A549 (cell line): ENCODE measurements around the gene RADIL. TPM values are rescaled to one million over a fixed set of nuclear protein-coding genes. Genes with fewer than 3 reads are reported as not detected.
"Not testable (repeated sequence)": the region's sequence is repeated elsewhere in the genome, so short reads cannot be mapped to it uniquely, and the experiment has no call there.

Experiments used
- ATAC-seq, 2 experiments: fragments of 200-7000 bp in 1 of 2; fragments of >200 bp in 1 of 2; cut with Nextera tagmentation in 1 of 2; cut with Tn5 transposase in 1 of 2; 3 replicates each; pipeline versions ENCODE4 v1.8.0 to v1.9.1; 2018 to 2020; ENCODE audit warnings: mild to moderate bottlenecking in 1 of 2, moderate library complexity in 1 of 2
- CTCF ChIA-PET: fragments of 300-600 bp; sonication (Branson Sonifier 250); formaldehyde crosslinking; extraction: SDS; loops from one replicate; lab custom pipeline; 2021; ENCODE audit warnings: antibody characterized with exemption, inconsistent platforms; lab: Yijun Ruan, JAX
- POLR2A ChIA-PET: fragments of 350-600 bp; formaldehyde crosslinking; extraction: SDS; loops from one replicate; lab custom pipeline; 2021; ENCODE audit warnings: antibody characterized with exemption, inconsistent platforms; lab: Yijun Ruan, JAX
- DNase-seq, 2 experiments: peaks; one replicate each; pipeline versions ENCODE4 v3.0.0 to v3.0.0-alpha.2; 2011 to 2016; ENCODE audit warnings: low read depth in 1 of 2, low spot score in 1 of 2
- FAIRE-seq: peaks from 2 replicates; lab custom pipeline; 2011; peaks lifted over from hg19 to GRCh38; lab: Jason Lieb, UNC
- H3K27ac ChIP-seq, 2 experiments: fragments of >200 bp; sonication (Bioruptor Twin); formaldehyde crosslinking; 3 replicates each; pipeline ENCODE4 v1.5.1; 2016 to 2017
- H3K4me1 ChIP-seq: fragments of >200 bp; sonication (Bioruptor Twin); formaldehyde crosslinking; 3 replicates; pipeline ENCODE4 v1.6.1; 2016
- H3K4me2 ChIP-seq: fragments of >200 bp; sonication (Bioruptor Twin); formaldehyde crosslinking; 3 replicates; pipeline ENCODE4 v1.6.1; 2016
- H3K4me3 ChIP-seq: fragments of >200 bp; sonication (Bioruptor Twin); formaldehyde crosslinking; 3 replicates; pipeline ENCODE4 v1.5.1; 2016
- H3K9me3 ChIP-seq: fragments of >200 bp; sonication (Bioruptor Twin); formaldehyde crosslinking; 3 replicates; pipeline ENCODE4 v1.6.1; 2016
- BCL3 ChIP-seq: fragments of >200 bp; sonication (Bioruptor Twin); formaldehyde crosslinking; IDR thresholded peaks from 3 replicates; pipeline ENCODE4 v1.6.1; 2016
- CBX2 ChIP-seq: fragments of 200-600 bp; sonication (generic); IDR thresholded peaks from 2 replicates; pipeline ENCODE4 v1.6.1; 2016; ENCODE audit warnings: low read depth, mild to moderate bottlenecking, borderline replicate concordance
- CEBPB ChIP-seq, 2 experiments: fragments of >200 bp in 1 of 2; sonication (Bioruptor Twin) in 1 of 2; formaldehyde crosslinking in 1 of 2; IDR thresholded peaks; 2 replicates each; pipeline ENCODE4 v1.6.1; 2012 to 2016
- CHD2 ChIP-seq: fragments of 150-350 bp; IDR thresholded peaks from 2 replicates; pipeline ENCODE4 v1.6.1; 2014; ENCODE audit warnings: low read length; ENCODE audit not compliant: partially characterized antibody
- CTCF ChIP-seq: fragments of >200 bp; sonication (Bioruptor Twin); formaldehyde crosslinking; IDR thresholded peaks from 3 replicates; pipeline ENCODE4 v1.5.1; 2016
- EHF ChIP-seq: fragments of 250-450 bp; sonication (Bioruptor Pico); IDR thresholded peaks from 2 replicates; pipeline ENCODE4 v1.5.0; 2020; ENCODE audit warnings: mild to moderate bottlenecking
- EP300 ChIP-seq, 2 experiments: fragments of >200 bp; sonication (Bioruptor Twin); formaldehyde crosslinking; IDR thresholded peaks; 2 replicates in 1 of 2; 3 replicates in 1 of 2; pipeline ENCODE4 v1.6.1; 2016 to 2017
- FOSB ChIP-seq: fragments of 250-450 bp; sonication (Bioruptor Pico); IDR thresholded peaks from 2 replicates; pipeline ENCODE4 v1.5.0; 2020; ENCODE audit warnings: mild to moderate bottlenecking, moderate library complexity
- HDAC2 ChIP-seq: fragments of 200-600 bp; sonication (generic); IDR thresholded peaks from 2 replicates; pipeline ENCODE4 v1.6.1; 2016
- HOXB13 ChIP-seq: fragments of 250-450 bp; sonication (Bioruptor Pico); IDR thresholded peaks from 2 replicates; pipeline ENCODE4 v1.5.0; 2020; ENCODE audit warnings: low read depth, mild to moderate bottlenecking, moderate library complexity
- JUN ChIP-seq, 2 experiments: fragments of >200 bp; sonication (Bioruptor Twin); formaldehyde crosslinking; IDR thresholded peaks; 2 replicates in 1 of 2; 3 replicates in 1 of 2; pipeline ENCODE4 v1.6.1; 2016 to 2017
- JUNB ChIP-seq: fragments of >200 bp; sonication (Bioruptor Twin); formaldehyde crosslinking; IDR thresholded peaks from 2 replicates; pipeline ENCODE4 v1.6.1; 2016
- KDM1A ChIP-seq: fragments of 200-600 bp; sonication (generic); IDR thresholded peaks from 2 replicates; pipeline ENCODE4 v1.6.1; 2016; ENCODE audit warnings: low read depth, mild to moderate bottlenecking
- MAZ ChIP-seq: fragments of 150-350 bp; IDR thresholded peaks from 2 replicates; pipeline ENCODE4 v1.6.1; 2014; ENCODE audit warnings: antibody characterized with exemption, low read depth, low read length, borderline replicate concordance
- MYC ChIP-seq: IDR thresholded peaks from 2 replicates; pipeline ENCODE4 v1.6.1; 2012; ENCODE audit warnings: mild to moderate bottlenecking, inconsistent platforms, low read length, improper control_type of control experiment, borderline replicate concordance
- RAD21 ChIP-seq, 2 experiments: fragments of >200 bp in 1 of 2; sonication (Bioruptor Twin) in 1 of 2; formaldehyde crosslinking in 1 of 2; IDR thresholded peaks in 1 of 2; conservative IDR thresholded peaks in 1 of 2; 2 replicates in 1 of 2; 3 replicates in 1 of 2; pipeline ENCODE4 v1.6.1; 2012 to 2018; ENCODE audit warnings: inconsistent platforms in 1 of 2
- RARB ChIP-seq: fragments of 250-450 bp; sonication (Bioruptor Pico); IDR thresholded peaks from 2 replicates; pipeline ENCODE4 v1.8.0; 2021; ENCODE audit warnings: mild to moderate bottlenecking, moderate library complexity
- RCOR1 ChIP-seq: fragments of 150-350 bp; IDR thresholded peaks from 2 replicates; pipeline ENCODE4 v1.6.1; 2014; ENCODE audit warnings: antibody characterized with exemption, low read length, low read depth
- RNF2 ChIP-seq: fragments of 200-600 bp; sonication (generic); IDR thresholded peaks from 2 replicates; pipeline ENCODE4 v1.6.1; 2016; ENCODE audit warnings: low read depth, mild to moderate bottlenecking, antibody characterized with exemption, moderate library complexity, borderline replicate concordance
- SREBF2 ChIP-seq: fragments of 450-650 bp; IDR thresholded peaks from 2 replicates; pipeline ENCODE4 v1.6.1; 2014; ENCODE audit warnings: mild to moderate bottlenecking, moderate library complexity
- TFCP2L1 ChIP-seq: fragments of 250-450 bp; sonication (Bioruptor Pico); IDR thresholded peaks from 2 replicates; pipeline ENCODE4 v1.5.0; 2021; ENCODE audit warnings: mild to moderate bottlenecking
- TP53 ChIP-seq: fragments of 250-450 bp; sonication (Bioruptor Pico); IDR thresholded peaks from 2 replicates; pipeline ENCODE4 v1.5.0; 2021; ENCODE audit warnings: mild to moderate bottlenecking, moderate library complexity
- ZC3H11A ChIP-seq: fragments of 450-650 bp; IDR thresholded peaks from 2 replicates; pipeline ENCODE4 v1.6.1; 2014; ENCODE audit warnings: antibody characterized with exemption, mild to moderate bottlenecking
- ZSCAN20 ChIP-seq: fragments of 250-450 bp; sonication (Bioruptor Pico); IDR thresholded peaks from 2 replicates; pipeline ENCODE4 v1.8.0; 2022; ENCODE audit warnings: mild to moderate bottlenecking, moderate library complexity
- WGBS: methylation state at CpG from one replicate; pipeline ENCODE4 v1.1.6; 2017; ENCODE audit errors: missing lambda C conversion rate; 5-methylcytosine and 5-hydroxymethylcytosine counted together
- polyA plus RNA-seq, 4 experiments: library from polyadenylated mRNA; depleted of rRNA in 3 of 4; stranded (reverse); fragments of >200 nt; fragmentation: RNase III in 1 of 4; extraction: RNeasy Plus Mini Kit Qiagen cat#74134 plus additional on column Dnase treatment in 1 of 4; gene quantifications; 2 replicates in 3 of 4; 3 replicates in 1 of 4; pipeline ENCODE4 v1.2.3, GENCODE V29; 2011 to 2017

RADIL gene
- polyA plus RNA-seq, 2 of the 4 experiments (the other 2 are of a cell fraction) = 1.0 to 1.1 TPM

DNA sequence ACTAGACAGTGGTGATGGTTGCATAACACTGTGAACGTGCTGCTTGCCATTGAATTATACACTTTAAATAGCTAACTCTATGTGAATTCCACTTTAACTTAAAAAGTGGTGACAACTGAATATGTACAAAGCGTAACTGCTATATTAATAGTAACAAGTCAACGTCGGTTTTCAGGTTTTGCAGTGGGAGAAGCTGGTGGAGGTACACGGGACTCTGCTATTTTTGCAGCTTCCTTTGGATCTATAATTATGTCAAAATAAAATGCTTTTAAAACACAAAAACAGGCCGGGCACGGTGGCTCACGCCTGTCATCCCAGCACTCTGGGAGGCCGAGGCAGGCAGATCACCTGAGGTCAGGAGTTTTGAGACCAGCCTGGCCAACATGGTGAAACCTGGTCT lies 87.1 kb downstream of the RADIL start:
- Histone ChIP-seq H3K27ac (no peak overlapping the region), H3K4me2 (no peak overlapping the region), H3K4me1 (no peaks in the 10 kb centered on the region), H3K4me3 (no peak overlapping the region), H3K9me3 (no peaks in the 10 kb centered on the region)
- POLR2A ChIA-PET = no interaction called here
- DNase-seq = no peak
- CTCF ChIA-PET = interaction anchor here (1.0 to 6.3 kb wide), 7 partner anchors 8 to 387 kb away, joined by 3 to 58 read pairs (median 9); partner anchors contain the start of gene RADIL
- no peak for TF ChIP-seq EP300 (IDR thresholded peaks at IDR 0.05)
- TF ChIP-seq EHF (CRISPR knock-in tag) = no peak
- TF ChIP-seq CHD2 = no peak
- TF ChIP-seq RNF2 = no peak
- TF ChIP-seq JUNB = no peak
- TF ChIP-seq ZSCAN20 = no peak
- TF ChIP-seq HDAC2 = no peak
- TF ChIP-seq CTCF = no peak
- TF ChIP-seq CEBPB (IDR thresholded peaks at IDR 0.05) = no peak
- no peak for TF ChIP-seq BCL3
- 83% methylated on average over 9 of the region's 9 CpGs for WGBS
- FAIRE-seq = no peak
- no peak for ATAC-seq

- TF ChIP-seq CBX2 = no peak
- TF ChIP-seq MAZ = no peak
- TF ChIP-seq ZC3H11A = no peak
- no peak for TF ChIP-seq TP53 (CRISPR knock-in tag)
- no peak for TF ChIP-seq MYC
- TF ChIP-seq RAD21 (conservative IDR thresholded peaks at IDR 0.05 in 1 of 2, IDR thresholded peaks at IDR 0.05 in 1 of 2) = no peak
- TF ChIP-seq SREBF2 = no peak
- TF ChIP-seq RARB (CRISPR knock-in tag) = no peak
- TF ChIP-seq KDM1A = no peak
- TF ChIP-seq JUN (IDR thresholded peaks at IDR 0.05) = no peak
- no peak for TF ChIP-seq RCOR1
- TF ChIP-seq JUNB = no peak
- no peak for TF ChIP-seq HDAC2
- TF ChIP-seq HOXB13 (CRISPR knock-in tag) = no peak
- no peak for TF ChIP-seq TFCP2L1 (CRISPR knock-in tag)
- TF ChIP-seq FOSB = no peak
- Histone ChIP-seq H3K9me3 (no peaks in the 10 kb centered on the region), H3K27ac (no peak overlapping the region), H3K4me3 (no peak overlapping the region), H3K4me2 (no peak overlapping the region), H3K4me1 (no peaks in the 10 kb centered on the region)
- FAIRE-seq (no peak), ATAC-seq (no peak), DNase-seq (no peak)
- ChIA-PET POLR2A (no interaction called here), CTCF (interaction anchor here (1.3 to 5.3 kb wide), 2 partner anchors 40 to 88 kb away, joined by 3 to 24 read pairs; partner anchors contain the start of gene RADIL)
- 88% methylated on average over 24 of the region's 24 CpGs for WGBS
Observed at GRCh38 chr7:4794591-4795350, 88.7 kb downstream of the RADIL start.

- ATAC-seq, FAIRE-seq, H3K9me3 ChIP-seq, POLR2A ChIA-PET, H3K4me1 ChIP-seq, H3K27ac ChIP-seq, DNase-seq, H3K4me2 ChIP-seq, H3K4me3 ChIP-seq: not testable (repeated sequence)
- CTCF ChIA-PET = interaction anchor here (1.3 to 5.3 kb wide), 2 partner anchors 40 to 89 kb away, joined by 3 to 24 read pairs; partner anchors contain the start of gene RADIL
- WGBS = 90% methylated on average over 14 of the region's 14 CpGs
Observed at GRCh38 chr7:4794171-4794570, 89.3 kb downstream of the RADIL start.

- H3K4me1 ChIP-seq, DNase-seq, H3K4me2 ChIP-seq, H3K4me3 ChIP-seq, POLR2A ChIA-PET, H3K9me3 ChIP-seq, H3K27ac ChIP-seq, FAIRE-seq, ATAC-seq: not testable (repeated sequence)
- WGBS = 97% methylated on average over 19 of the region's 30 CpGs
- CTCF ChIA-PET = interaction anchor here (0.8 to 5.3 kb wide), 6 partner anchors 39 to 381 kb away, joined by 3 to 24 read pairs (median 3); partner anchors contain the start of gene RADIL
Observed at GRCh38 chr7:4793385-4793993, 90.0 kb downstream of the RADIL start.
